GM21825 (cell line): ENCODE data around the gene GRIN2C.
"Not testable (repeated sequence)": the region's sequence is repeated elsewhere in the genome, so short reads cannot be mapped to it uniquely, and the experiment has no call there.

ENCODE experiments used
- ATAC-seq: cut with Tn5 transposase; IDR thresholded peaks from one replicate; pipeline ENCODE4 v1.9.1; 2021; ENCODE audit warnings: mild to moderate bottlenecking, moderate library complexity; ENCODE audit not compliant: unreplicated experiment

GRIN2C gene

GRCh38 chr17:74881073-74881472 lies 21.4 kb upstream of the GRIN2C start:
- no peak for ATAC-seq

GRCh38 chr17:74879308-74879707 lies 19.6 kb upstream of the GRIN2C start:
- no peak for ATAC-seq

DNA sequence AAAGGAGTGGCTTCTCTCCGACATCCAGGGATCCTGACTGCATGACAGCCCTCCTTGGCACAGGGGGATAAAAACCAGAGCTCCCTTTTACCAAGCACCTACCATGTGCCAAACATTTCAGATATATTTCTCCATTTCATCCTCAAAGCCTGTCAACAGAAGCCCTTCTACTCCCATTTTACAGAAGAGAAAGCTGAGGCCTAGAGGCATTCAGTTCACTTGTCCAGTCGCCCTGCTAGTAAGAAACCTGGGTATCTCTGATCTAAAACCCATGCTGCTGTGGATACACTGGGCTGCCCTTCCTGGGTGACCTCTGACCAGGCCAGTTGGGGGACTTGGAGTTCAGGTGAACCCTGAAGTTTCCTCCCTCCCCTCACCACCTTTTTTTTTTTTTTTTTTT lies 19.0 kb upstream of the GRIN2C start:
- ATAC-seq = no peak

DNA sequence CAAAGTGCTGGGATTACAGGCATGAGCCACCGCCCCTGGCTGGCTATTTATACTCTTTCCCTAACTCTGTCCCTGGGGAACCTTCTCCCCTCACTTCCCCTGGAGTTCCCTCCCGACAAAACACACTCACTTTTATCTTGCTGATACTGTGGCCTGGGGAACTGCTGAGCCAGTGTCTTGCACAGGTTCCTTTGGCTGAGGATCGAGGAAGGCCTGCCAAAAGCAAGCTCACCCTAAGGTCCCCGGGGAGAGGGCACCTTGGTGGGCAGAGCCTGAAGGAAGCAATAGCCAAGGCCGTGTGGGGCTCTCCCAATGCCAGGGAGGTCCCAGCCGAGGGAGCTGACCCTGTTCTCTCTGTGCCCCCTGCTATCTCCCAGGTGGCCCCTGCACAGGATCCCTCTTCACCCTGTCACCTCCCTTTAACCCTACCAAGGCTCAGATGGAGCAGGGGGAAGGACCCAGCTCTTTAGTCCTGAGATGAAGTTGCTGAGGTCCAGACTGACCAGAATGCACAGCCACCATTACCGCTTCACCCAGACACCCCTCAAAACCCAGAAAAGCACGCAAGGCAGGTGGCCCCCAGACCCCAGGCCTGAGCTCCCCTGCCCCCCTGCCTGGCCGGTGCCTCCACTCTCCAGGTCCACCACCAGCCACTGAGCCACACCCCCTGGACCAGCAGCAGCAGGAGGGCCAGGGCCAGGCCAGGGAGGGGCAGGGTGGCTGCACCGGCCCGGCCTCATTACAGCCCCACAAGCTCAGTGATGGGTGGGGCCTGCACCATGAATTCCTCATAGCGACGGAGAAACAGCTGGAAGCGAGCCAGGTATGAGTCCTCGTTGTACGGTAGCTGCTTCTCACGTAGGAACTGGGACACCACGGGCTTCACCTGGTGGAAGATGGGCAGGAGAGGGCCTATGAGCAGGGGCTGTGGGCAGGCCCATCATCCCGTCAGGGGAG lies 18.2 kb upstream of the GRIN2C start:
- ATAC-seq = no peak

GRCh38 chr17:74875977-74876593 lies 16.4 kb upstream of the GRIN2C start:
- ATAC-seq = no peak

GRCh38 chr17:74875155-74875976 lies 15.7 kb upstream of the GRIN2C start:
- ATAC-seq = no peak

DNA sequence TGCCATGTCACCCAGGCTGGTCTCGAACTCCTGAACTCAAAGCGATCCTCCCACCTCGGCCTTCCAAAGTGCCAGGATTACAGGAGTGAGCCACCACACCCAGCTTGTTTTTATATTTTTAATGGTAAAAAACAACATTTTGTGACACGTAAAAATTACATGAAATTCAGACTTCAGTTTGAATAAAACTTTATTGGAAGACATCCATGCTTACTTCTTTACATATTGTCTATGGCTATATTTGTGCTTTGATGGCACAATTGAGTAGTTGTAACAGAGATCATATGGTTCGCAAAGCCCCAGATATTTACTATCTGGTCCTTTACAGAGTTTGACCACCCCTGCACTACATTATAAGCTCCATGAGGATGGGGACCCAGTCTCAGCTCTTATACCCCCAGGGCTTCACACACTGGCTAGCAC lies 14.9 kb upstream of the GRIN2C start:
- ATAC-seq = no peak

DNA sequence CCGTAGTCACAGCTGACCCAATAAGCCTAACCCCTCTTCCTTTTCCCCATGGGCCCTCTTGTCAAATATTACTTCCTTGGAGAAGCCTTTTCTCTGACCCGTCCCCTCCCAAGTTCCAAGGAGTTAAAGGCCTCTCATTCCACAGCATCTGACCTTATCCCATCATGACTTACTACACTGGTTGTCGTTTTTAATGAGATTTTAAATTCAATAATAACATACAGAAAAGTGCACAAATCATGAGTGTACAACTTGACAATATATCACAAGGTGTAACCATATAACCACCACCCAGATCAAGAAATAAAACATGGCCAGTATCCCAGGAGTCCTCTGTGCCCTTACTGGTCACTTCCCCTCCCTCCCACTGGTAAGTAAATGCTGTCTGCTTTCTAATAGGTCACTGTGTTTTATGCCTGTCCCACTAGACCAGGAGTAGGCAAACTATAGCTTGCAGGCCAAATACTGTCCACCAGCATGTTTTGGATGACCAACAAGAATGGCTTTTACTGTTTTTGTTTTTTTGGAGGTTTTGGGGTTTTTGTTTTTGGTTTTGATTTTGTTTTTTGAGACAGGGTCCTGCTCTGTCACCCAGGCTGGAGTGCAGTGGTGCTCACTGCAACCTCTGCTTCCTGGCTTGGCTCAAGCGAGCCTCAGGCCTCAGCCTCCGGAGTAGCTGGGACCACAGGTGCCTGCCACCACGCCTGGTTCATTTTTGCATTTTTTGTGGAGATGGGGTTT lies 14.4 kb upstream of the GRIN2C start:
- no peak for ATAC-seq

DNA sequence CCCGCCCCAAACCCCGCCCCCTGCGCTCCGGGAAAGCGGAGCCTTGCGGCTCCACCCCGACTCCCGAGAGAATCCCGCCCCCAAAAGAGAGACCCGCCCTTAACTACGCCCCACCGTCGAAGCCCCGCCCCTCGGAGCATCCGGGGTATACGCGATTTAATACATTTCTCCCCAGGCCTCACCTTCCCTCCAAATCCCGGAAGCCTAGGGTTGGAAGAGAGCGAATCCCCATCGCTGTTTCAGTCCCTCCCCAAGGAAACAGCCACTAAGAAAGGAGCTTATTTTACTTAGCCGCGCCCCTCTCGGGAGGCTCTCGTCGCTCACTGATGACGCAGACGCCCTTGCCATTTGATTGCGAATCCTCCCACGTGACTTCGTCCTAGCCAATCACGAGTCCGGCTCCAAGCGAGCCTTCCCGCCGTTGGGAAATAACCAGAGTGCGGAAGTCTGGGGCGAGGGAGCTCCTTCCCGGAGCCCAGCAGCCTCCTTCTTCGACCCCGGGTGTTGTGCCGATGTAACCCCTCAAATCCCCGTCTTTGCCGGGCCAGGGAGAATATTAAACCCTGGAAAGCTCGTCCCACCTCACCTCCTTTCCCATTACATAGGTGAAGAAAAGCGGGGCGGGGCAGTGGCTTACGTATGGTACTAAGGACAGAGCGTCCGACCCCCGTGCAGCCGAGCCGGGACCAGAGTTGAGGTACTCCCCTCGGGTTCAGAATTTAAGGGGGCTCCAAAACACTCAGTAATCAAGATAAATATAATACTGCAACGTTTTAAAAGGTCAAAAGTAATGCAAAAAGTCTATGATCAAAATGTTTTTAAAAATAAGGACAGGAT lies 13.6 kb upstream of the GRIN2C start:
- ATAC-seq = peak; percentile 80

DNA sequence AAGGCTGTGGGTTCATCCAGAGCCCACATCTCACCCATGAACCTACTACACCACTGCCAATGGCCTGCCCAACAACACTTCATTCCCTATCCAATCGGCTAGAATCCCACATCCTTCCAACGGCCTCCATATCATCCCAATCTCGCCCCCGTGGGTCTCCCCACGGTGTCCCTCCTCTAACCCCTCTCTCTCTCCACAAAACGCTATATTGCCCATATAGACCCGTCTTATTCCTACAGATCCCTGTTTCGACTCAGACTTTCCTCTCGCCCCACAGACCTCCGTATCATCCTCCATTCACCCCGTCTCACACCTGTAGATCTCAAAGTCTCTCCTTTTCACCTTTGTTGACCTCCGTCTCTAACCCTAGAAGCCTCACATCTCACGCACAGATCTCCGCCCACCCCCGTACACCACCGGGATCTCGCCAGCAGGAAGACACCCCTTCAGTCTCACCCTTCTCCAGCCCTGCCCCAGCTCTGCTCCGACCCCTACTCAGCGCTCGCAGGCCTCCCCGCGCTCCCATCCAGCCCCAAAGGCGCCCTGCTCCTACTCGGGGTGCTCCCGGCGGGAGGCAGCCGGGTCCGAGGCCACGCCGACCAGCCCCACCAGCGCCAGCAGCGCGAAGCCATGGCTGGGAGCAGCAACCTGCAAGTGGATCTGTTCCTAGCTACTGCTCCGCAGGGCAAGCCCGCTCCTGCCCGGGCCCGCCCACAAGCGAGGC lies 12.8 kb upstream of the GRIN2C start, which contains the start of gene FDXR:
Gene FDXR (minus strand): TSS at position 682 of the 724 bp plus-strand sequence. CDS start 50 bp downstream, at position 632.
- ATAC-seq = peak; percentile 14

GRCh38 chr17:74871356-74872076 lies 11.8 kb upstream of the GRIN2C start:
- ATAC-seq = no peak

DNA sequence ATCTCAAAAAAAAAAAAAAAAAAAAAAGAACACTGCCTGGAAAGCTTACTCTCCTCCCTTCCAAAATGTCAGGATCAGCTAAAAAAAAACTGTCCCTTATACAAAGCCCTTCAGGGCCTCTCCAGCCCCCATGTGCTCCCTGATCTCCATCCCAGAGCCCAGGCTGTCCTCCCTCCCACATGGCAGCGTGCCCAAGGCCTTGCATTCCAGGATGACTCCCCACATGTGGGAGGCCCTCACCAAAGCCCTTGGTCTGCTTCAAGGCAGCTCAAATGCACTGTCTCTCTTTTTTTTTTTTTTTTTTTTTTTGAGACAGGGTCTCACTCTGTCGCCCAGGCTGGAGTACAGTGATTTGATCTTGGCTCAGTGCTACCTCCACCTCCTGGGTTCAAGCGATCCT lies 10.8 kb upstream of the GRIN2C start:
- no peak for ATAC-seq

DNA sequence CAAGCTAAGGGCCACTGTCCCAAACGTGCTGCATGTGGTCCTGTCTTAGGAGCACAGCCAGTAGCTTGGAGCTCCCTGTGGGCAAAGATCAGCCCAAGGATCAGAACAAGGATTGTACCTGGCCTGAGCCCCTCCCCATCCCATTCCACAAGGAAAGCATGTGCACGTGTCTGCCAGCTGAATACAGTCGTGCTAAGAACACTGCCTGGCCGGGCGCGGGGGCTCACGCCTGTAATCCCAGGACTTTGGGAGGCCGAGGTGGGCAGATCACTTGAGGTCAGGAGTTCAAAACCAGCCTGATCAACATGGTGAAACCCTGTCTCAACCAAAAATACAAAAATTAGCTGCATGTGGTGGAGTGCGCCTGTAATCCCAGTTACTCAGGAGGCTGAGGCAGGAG lies 10.3 kb upstream of the GRIN2C start:
- not testable (repeated sequence) for ATAC-seq

- no peak for ATAC-seq
These were observed 9.2 kb upstream of the GRIN2C start for GRCh38 chr17:74868908-74869255.

DNA sequence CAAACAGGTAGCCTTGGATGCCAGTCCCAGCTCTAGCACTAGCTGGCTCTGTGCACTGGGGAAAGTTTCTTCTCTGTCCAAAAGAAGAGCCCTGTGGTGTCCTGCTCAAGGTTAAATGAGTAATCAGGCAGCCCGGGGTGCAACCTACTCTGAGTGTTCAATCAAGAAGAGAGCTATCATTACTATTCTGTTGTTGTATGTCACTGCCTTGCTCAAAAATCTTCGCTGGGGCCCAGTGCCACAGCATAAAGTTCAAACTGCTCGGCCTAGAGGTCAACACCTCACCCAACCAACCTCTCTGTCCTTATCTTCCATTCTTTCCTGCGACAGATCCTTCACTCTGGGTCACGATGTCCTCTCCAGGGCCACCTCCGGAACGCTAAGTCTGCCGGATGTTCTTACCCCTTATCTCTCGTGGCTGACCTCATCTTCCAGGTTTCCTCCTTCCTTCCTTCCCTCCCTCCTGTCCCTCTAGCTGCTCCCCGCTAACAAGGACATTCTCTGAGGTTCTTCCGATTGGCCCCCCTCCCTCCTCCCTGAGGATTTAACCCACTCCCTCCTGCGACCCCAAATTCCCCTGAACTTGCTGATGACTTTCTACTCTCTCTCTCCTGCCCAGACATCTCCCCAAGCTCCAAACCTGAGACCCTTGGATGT lies 8.7 kb upstream of the GRIN2C start:
- no peak for ATAC-seq

- no peak for ATAC-seq
These were observed 6.6 kb upstream of the GRIN2C start for GRCh38 chr17:74866198-74866835.

- ATAC-seq = no peak
These were observed 6.0 kb upstream of the GRIN2C start for GRCh38 chr17:74865504-74866197.
